Activated naive CD4-positive, alpha-beta T cell treated with anti-CD3 and anti-CD28 coated beads for 36 hours (primary cell): ENCODE measurements around the gene EHMT1. TPM values are rescaled to one million over a fixed set of nuclear protein-coding genes. Genes with fewer than 3 reads are reported as not detected.
"Not testable (repeated sequence)": the region's sequence is repeated elsewhere in the genome, so short reads cannot be mapped to it uniquely, and the experiment has no call there.

Experiments
- CTCF ChIA-PET: fragments of 350-600 bp; sonication (Branson Sonifier 250); formaldehyde crosslinking; loops from one replicate; lab custom pipeline; 2021; ENCODE audit warnings: antibody characterized with exemption; lab: Charles Lee
- DNase-seq: peaks from one replicate; pipeline ENCODE4 v3.0.0-alpha.2; 2020
- H3K27ac Mint-ChIP-seq: one replicate; pipeline ENCODE4 v1.8.0; 2021; ENCODE audit warnings: mild to moderate bottlenecking, mixed read lengths
- H3K27me3 Mint-ChIP-seq: one replicate; pipeline ENCODE4 v1.8.0; 2021; ENCODE audit warnings: low read depth, mixed read lengths
- H3K36me3 Mint-ChIP-seq: one replicate; pipeline ENCODE4 v1.8.0; 2021; ENCODE audit warnings: low read depth, mixed read lengths
- H3K4me1 Mint-ChIP-seq: one replicate; pipeline ENCODE4 v1.8.0; 2021; ENCODE audit warnings: low read depth, mixed read lengths
- H3K4me3 Mint-ChIP-seq: one replicate; pipeline ENCODE4 v1.8.0; 2021; ENCODE audit warnings: mild to moderate bottlenecking, moderate library complexity, mixed read lengths
- H3K9me3 Mint-ChIP-seq: one replicate; pipeline ENCODE4 v1.8.0; 2021; ENCODE audit warnings: mixed read lengths
- intact Hi-C: fragments of 100-400 bp; cut with micrococcal nuclease; formaldehyde crosslinking; loops from one replicate; pipeline ENCODE4 v1.15.1; 2023
- microRNA-seq: library from miRNA; unstranded; fragments of <30 nt; microRNA quantifications from one replicate; pipeline ENCODE4 v1.2.0, GENCODE V29; 2022; ENCODE audit warnings: borderline microRNAs expressed, borderline replicate concordance
- total RNA-seq, 2 experiments: library from RNA; stranded (reverse); gene quantifications; one replicate each; pipeline ENCODE4 v1.2.3, GENCODE V29; 2021

Gene EHMT1
- total RNA-seq, 2 experiments from 2014 or later: 57.9 to 59.0 TPM

DNA sequence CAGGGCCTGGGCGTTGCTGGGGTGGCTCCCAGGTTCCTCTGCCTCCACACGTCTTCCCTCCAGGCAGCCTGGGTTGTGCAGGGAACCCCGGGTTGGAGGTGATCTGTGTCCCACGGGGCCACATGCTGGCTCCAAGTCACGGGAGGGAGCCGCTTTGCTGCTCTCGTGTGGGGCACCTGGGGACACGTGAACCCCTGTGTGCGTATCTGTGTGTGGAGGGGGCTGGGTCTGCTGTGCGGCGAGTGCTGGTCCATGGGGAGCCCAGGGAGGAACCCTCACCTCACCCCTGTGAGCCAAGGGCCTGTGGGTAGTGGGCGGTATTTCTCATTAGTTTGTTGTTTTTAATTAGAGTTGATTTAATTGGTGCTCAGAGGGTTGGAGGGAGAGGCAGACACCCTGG, 266.3 kb downstream of the EHMT1 start:
- CTCF ChIA-PET, H3K4me3 Mint-ChIP-seq, H3K4me1 Mint-ChIP-seq, intact Hi-C loops, DNase-seq, H3K9me3 Mint-ChIP-seq, H3K27me3 Mint-ChIP-seq, H3K27ac Mint-ChIP-seq, H3K36me3 Mint-ChIP-seq: not testable (repeated sequence)

Small RNA genes within 50 kb of the gene (microRNA-seq; reads per million reads assigned to microRNA genes)
- gene MIR602: 1.6 reads per million

Other genes starting within 250 kb of the EHMT1 start
- gene EXD3, start 195.8 kb upstream of the EHMT1 start, total RNA-seq: 10 to 100 TPM; 11.2 to 12.7 TPM
- 1 to 10 TPM; 1.0 to 1.2 TPM for gene NOXA1, start 195.6 kb upstream of the EHMT1 start, total RNA-seq
- not detected for gene ENTPD8, start 177.6 kb upstream of the EHMT1 start, total RNA-seq
- gene NSMF, start 159.7 kb upstream of the EHMT1 start, total RNA-seq: 10 to 100 TPM; 33.2 to 35.7 TPM
- 1 to 10 TPM; 2.8 to 3.1 TPM for gene PNPLA7, start 68.6 kb upstream of the EHMT1 start, total RNA-seq
- 10 to 100 TPM; 39.3 to 41.0 TPM for gene MRPL41, start 67.1 kb upstream of the EHMT1 start, total RNA-seq
- 10 to 100 TPM; 32.4 to 36.6 TPM for gene DPH7, start 40.1 kb upstream of the EHMT1 start, total RNA-seq
- gene ZMYND19, start 28.5 kb upstream of the EHMT1 start, total RNA-seq: 10 to 100 TPM; 50.9 to 52.5 TPM
- gene ARRDC1, start 13.3 kb upstream of the EHMT1 start, total RNA-seq: 10 to 100 TPM; 19.1 to 21.4 TPM